Stimulated activated memory B cell treated with anti-CD40 and anti-IgM and Interleukin-4, amounts not matched to agents 10 μg/mL and 1 μg/mL and 100 μg/mL, for 72 hours (primary cell): ENCODE results near the gene IFNAR2.

Source experiments
- ATAC-seq: fragments of 150-1000 bp; cut with Tn5 transposase; 2 replicates; pipeline ENCODE4 v1.10.0; 2021
- H3K27ac Mint-ChIP-seq: one replicate; pipeline ENCODE4 v1.8.0; 2022; ENCODE audit warnings: mild to moderate bottlenecking, mixed read lengths
- H3K27me3 Mint-ChIP-seq: one replicate; pipeline ENCODE4 v1.8.0; 2022; ENCODE audit warnings: mixed read lengths
- H3K36me3 Mint-ChIP-seq: one replicate; pipeline ENCODE4 v1.8.0; 2022; ENCODE audit warnings: mixed read lengths
- H3K4me1 Mint-ChIP-seq: one replicate; pipeline ENCODE4 v1.8.0; 2022; ENCODE audit warnings: mixed read lengths
- H3K4me3 Mint-ChIP-seq: one replicate; pipeline ENCODE4 v1.8.0; 2022; ENCODE audit warnings: mild to moderate bottlenecking, moderate library complexity, mixed read lengths
- H3K9me3 Mint-ChIP-seq: one replicate; pipeline ENCODE4 v1.8.0; 2022; ENCODE audit warnings: mixed read lengths

The IFNAR2 gene

DNA sequence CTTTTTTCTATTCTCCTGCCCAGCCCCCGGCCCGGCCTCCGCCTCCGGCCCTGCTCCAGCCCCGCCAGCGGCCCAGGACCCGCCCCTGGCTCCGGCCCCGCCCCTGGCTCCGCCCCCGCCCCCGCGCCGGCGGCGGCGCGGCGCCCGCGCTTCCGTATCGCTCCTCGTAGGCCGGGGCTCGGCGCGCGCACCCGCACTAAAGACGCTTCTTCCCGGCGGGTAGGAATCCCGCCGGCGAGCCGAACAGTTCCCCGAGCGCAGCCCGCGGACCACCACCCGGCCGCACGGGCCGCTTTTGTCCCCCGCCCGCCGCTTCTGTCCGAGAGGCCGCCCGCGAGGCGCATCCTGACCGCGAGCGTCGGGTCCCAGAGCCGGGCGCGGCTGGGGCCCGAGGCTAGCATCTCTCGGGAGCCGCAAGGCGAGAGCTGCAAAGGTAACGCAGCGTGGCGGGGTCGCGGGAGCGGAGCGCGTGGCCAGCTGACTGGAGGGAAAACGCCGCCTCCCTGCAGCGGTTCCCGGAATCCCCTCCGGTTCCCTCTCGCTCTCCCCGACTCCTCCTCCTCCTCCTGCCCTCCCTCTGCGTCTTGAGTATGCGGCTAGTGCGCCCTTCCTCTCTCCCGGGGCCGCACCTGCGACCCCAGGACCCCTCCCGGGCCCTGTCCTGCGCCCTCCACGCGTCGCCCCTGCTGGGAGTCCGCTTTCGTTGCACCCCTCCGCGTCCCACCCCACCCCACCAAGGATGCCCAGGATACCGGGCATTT lies at the start of gene IFNAR2:
IFNAR2 (plus strand) TSS at position 155 of the 761 bp plus-strand sequence. CDS start 11,985 bp downstream, outside the sequence.
- no peaks in the 10 kb centered on the region for H3K9me3 Mint-ChIP-seq
- ATAC-seq = peak; percentile 95
- H3K36me3 Mint-ChIP-seq = peaks cover 26% of the 10 kb centered on the region
- peaks cover 45% of the 10 kb centered on the region for H3K4me1 Mint-ChIP-seq
- peak within 1 kb of the TSS; percentile 83 for H3K27ac Mint-ChIP-seq
- H3K27me3 Mint-ChIP-seq = no peaks in the 10 kb centered on the region
- H3K4me3 Mint-ChIP-seq = peak within 1 kb of the TSS; percentile 82

DNA sequence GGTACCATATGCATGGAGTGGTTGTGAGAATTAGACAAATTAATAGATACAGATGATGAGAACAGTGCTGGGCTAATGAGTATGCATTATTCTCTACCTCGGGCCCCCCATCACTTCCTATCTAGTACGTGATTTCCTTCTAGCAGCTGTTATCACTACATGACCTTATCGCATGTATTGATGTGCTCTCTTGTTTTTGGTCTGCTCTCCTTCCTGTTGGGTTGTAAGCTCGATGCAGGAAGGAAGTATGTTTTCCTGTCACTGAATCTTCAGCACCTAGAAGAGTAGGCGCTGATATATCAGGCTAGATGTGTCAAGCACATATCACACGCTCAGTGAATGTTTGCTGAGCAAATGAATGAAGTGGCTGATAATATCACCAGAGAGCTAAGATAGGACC lies 43.9 kb upstream of the IFNAR2 start:
- ATAC-seq = no peak
- Mint-ChIP-seq H3K4me1 (peaks cover 16% of the 10 kb centered on the region), H3K4me3 (no peak overlapping the region), H3K36me3 (no peaks in the 10 kb centered on the region), H3K27me3 (peaks cover 19% of the 10 kb centered on the region), H3K9me3 (peaks cover 3% of the 10 kb centered on the region), H3K27ac (no peak overlapping the region)

DNA sequence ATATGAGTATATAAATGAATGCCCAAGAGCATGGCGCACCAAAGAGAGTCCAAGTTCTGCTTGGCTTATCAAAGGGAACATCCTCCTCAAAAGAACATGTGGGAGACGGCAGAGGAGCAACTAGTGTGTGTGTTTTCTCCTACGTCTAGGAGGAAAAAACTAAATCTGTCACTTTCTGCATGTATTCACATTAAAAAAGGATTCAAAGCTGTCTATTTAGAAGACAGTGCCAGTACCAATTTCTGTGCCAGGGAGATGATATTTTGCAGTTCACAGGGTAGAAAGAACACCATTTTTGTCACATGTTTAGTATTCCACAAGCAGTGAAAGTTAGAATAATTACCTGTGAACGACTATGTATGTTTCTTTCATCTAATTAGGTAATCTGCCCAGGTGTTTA lies 42.5 kb upstream of the IFNAR2 start:
- H3K9me3 Mint-ChIP-seq = peaks cover 10% of the 10 kb centered on the region
- peaks cover 16% of the 10 kb centered on the region for H3K4me1 Mint-ChIP-seq
- no peak overlapping the region for H3K4me3 Mint-ChIP-seq
- ATAC-seq = no peak
- H3K36me3 Mint-ChIP-seq = no peaks in the 10 kb centered on the region
- no peak overlapping the region for H3K27ac Mint-ChIP-seq
- H3K27me3 Mint-ChIP-seq = peaks cover 24% of the 10 kb centered on the region

DNA sequence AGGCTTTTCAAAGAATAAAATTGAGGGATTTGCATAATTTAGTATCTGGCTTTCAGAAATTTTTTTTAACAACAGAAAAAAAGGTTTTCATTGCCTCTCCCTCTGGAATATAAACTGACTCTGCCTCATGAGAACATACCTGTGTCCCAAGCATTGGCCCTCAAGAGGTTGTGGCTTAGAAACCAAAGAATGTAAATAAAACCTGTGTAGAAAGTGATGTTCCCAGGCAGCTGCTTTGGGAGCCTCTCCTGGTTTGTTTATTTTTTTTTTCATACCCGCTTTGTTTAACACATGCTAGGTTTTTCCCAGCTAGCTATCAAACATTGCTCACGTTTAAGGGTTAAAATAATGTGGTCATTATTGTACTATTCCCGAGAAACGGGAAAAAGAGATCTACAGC lies 40.5 kb upstream of the IFNAR2 start:
- H3K4me1 Mint-ChIP-seq = peaks cover 16% of the 10 kb centered on the region
- H3K4me3 Mint-ChIP-seq = no peak overlapping the region
- H3K9me3 Mint-ChIP-seq = peaks cover 10% of the 10 kb centered on the region
- ATAC-seq = no peak
- H3K27me3 Mint-ChIP-seq = peaks cover 8% of the 10 kb centered on the region
- H3K36me3 Mint-ChIP-seq = no peaks in the 10 kb centered on the region
- no peak overlapping the region for H3K27ac Mint-ChIP-seq

DNA sequence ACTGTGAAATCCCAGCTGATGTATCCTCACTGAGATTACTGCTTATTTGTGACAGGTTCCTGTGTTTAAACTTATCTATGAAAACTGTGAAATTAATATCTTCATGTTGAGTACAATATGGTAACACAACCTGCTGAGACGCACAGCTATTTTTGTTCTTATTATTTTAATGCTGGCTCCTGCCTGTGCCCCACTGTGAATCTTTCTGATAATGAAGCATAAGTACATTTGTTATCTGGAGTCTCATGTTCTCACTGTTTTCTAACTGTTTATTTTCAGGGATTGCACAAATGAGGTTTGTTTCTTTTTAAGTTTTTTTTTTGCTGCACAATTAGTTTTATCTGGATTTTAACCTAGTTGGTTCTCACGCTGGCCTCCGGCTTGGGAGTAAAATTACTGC lies 39.9 kb upstream of the IFNAR2 start:
- H3K27me3 Mint-ChIP-seq = peaks cover 6% of the 10 kb centered on the region
- peaks cover 10% of the 10 kb centered on the region for H3K9me3 Mint-ChIP-seq
- H3K4me3 Mint-ChIP-seq = no peak overlapping the region
- peaks cover 14% of the 10 kb centered on the region for H3K4me1 Mint-ChIP-seq
- no peaks in the 10 kb centered on the region for H3K36me3 Mint-ChIP-seq
- H3K27ac Mint-ChIP-seq = no peak overlapping the region
- ATAC-seq = no peak

DNA sequence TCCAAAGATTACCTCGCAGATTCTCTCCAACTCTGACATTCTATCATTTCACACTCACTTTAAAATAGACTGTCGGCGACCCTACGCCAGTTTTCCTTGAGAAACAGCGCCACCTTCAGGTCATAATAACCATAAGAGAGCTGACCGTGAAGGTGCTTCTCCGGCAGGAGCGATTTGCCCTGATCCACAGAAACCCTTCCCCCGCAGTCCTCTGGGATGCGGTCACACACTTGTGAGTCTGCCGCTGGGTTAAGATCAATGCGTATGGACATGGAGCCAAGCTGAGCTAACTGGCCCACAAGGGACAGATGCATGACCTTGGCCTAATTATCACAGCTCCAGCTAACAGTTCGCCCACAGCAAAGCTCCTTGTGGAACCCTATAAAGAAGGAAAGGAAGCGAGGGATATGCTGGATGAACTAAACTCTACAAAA lies 32.8 kb upstream of the IFNAR2 start:
- Mint-ChIP-seq H3K27ac (no peak overlapping the region), H3K9me3 (no peaks in the 10 kb centered on the region), H3K4me3 (no peak overlapping the region), H3K27me3 (no peaks in the 10 kb centered on the region), H3K36me3 (no peaks in the 10 kb centered on the region), H3K4me1 (peaks cover 23% of the 10 kb centered on the region)
- no peak for ATAC-seq

DNA sequence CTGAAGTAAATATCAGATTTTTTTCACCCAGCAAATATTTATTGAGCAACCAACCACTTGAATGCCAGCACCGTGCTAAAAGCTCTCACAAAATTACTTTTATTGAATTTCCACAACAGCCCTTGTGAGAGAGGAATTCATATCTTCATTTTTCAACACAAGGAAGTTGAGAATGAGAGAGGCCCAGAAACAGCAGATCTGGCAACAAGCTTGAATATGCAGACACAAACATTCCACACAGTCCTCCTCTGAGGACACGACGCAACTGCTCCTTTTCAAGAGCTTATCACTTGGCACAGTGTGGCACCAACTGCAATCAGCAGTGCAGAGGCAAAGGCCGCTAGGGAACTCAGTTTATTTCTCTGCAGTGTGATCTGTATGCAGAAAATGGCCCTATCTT lies 32.2 kb upstream of the IFNAR2 start:
- H3K4me3 Mint-ChIP-seq = no peak overlapping the region
- ATAC-seq = no peak
- H3K27me3 Mint-ChIP-seq = no peaks in the 10 kb centered on the region

DNA sequence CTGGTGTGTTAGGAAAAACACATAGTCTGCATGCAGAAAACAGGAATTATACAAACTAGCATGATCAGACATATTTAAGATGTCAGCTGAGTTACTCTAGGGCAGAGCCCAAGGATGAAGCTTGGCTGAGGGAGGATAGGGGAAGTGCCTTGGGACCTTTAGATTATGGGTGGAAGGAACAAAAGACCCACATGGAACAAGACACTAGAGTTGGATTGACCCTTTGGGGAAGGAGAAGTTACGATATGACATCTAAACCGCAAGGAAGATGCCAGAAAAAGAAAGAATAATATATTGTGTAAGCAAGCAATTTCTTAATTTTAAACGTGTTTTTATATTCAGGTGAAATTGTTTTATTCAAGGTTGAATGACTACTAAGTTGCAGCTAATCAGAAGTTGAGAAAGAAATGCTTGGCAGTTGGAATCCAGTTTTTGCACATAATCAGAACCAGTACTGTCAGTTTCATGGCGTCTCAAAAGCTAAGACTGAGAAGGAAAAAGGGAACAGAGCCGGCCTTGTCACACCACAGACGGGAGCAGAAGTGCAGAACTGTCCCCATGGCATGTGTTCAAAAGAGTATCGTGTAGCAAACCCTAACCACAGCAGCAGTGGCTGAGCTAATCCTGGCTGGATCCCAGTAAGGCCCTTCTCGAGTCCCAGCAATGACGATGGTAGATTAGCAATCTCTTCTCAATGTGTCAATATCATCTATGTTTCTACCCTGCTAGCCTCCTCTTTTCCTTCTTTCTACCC lies 31.2 kb upstream of the IFNAR2 start:
- no peak overlapping the region for H3K4me3 Mint-ChIP-seq
- no peaks in the 10 kb centered on the region for H3K27me3 Mint-ChIP-seq
- H3K4me1 Mint-ChIP-seq = peaks cover 23% of the 10 kb centered on the region
- no peaks in the 10 kb centered on the region for H3K36me3 Mint-ChIP-seq
- no peak overlapping the region for H3K27ac Mint-ChIP-seq
- H3K9me3 Mint-ChIP-seq = no peaks in the 10 kb centered on the region
- no peak for ATAC-seq

More for the DNA sequence above, 32.2 kb upstream of the IFNAR2 start:
- Mint-ChIP-seq H3K9me3 (no peaks in the 10 kb centered on the region), H3K27ac (no peak overlapping the region), H3K4me1 (peaks cover 23% of the 10 kb centered on the region), H3K36me3 (no peaks in the 10 kb centered on the region)

DNA sequence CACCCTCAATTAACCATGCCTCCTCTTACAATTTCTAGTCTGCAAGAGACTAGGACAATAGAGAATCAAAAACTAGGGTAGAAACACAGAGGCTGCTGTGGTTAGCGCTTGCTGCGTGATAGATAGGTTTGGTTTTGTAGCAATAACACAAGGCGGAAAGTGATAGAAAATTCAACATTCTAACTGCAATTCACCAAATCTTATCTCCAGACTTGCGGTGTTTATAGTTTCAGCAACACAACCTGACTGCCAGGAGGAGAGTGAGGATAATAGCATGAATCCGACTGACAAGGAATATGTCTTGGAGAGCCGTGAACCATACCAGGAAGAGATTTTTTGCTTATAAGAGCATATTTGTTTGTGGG lies 30.7 kb upstream of the IFNAR2 start:
- no peaks in the 10 kb centered on the region for H3K36me3 Mint-ChIP-seq
- peaks cover 23% of the 10 kb centered on the region for H3K4me1 Mint-ChIP-seq
- no peak overlapping the region for H3K27ac Mint-ChIP-seq
- H3K4me3 Mint-ChIP-seq = no peak overlapping the region
- H3K27me3 Mint-ChIP-seq = no peaks in the 10 kb centered on the region
- ATAC-seq = no peak
- H3K9me3 Mint-ChIP-seq = no peaks in the 10 kb centered on the region

DNA sequence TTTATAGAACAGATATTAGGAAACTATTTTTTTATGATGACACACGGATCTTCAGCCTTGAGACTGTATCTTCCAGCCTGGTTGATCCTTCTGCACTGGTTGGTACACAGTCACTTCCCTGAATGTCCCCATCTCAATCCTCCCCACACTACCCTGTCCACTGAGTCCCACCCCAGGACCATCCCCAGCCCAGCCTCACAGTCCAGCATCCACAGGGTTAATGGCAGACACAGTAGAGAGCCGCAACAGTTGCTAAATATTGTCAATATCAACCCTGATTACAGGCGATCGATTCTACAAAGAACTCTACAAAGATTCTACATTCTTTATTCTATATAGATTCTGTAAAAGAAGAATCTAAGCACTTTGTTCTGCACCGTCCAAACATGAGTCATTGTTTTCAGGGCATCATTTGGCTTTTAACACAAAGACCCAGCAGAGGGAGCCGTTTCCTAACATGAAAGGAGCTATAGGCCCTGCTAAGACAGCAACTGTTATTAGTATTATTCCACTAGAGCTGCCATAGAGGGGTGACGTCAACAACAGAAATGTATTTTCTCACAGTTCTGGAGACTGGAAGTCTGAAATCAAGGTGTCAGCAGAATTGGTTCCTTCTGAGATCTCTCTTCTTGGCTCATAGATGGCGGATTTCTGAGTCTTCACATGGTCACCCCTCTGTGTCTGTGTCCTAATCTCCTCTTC lies 30.1 kb upstream of the IFNAR2 start:
- H3K27me3 Mint-ChIP-seq = no peaks in the 10 kb centered on the region
- no peaks in the 10 kb centered on the region for H3K9me3 Mint-ChIP-seq
- no peaks in the 10 kb centered on the region for H3K36me3 Mint-ChIP-seq
- H3K4me3 Mint-ChIP-seq = no peak overlapping the region
- peaks cover 24% of the 10 kb centered on the region for H3K4me1 Mint-ChIP-seq
- H3K27ac Mint-ChIP-seq = no peak overlapping the region
- peak; percentile 93 for ATAC-seq

DNA sequence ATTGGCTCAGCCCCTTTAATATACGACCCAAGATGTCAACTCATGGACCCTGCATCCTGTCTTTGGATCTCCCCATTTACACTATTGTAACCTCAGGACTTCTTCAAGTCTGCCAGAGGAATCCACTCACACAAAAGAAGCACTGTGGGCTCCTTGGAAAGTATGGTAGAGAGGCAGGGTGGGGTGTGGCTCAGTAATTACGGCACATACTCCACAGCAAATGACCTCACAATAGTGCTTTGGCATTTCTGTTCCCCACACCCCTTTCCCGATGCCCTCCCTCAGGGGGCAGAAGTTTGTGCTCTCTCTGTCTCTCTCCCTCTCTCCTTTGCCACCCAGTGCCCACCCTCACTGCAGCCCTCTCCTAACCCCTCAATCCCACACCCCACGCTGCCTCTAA lies 27.8 kb upstream of the IFNAR2 start:
- Mint-ChIP-seq H3K4me3 (no peak overlapping the region), H3K27me3 (no peaks in the 10 kb centered on the region), H3K9me3 (no peaks in the 10 kb centered on the region), H3K36me3 (no peaks in the 10 kb centered on the region), H3K27ac (no peak overlapping the region), H3K4me1 (peaks cover 39% of the 10 kb centered on the region)
- no peak for ATAC-seq

DNA sequence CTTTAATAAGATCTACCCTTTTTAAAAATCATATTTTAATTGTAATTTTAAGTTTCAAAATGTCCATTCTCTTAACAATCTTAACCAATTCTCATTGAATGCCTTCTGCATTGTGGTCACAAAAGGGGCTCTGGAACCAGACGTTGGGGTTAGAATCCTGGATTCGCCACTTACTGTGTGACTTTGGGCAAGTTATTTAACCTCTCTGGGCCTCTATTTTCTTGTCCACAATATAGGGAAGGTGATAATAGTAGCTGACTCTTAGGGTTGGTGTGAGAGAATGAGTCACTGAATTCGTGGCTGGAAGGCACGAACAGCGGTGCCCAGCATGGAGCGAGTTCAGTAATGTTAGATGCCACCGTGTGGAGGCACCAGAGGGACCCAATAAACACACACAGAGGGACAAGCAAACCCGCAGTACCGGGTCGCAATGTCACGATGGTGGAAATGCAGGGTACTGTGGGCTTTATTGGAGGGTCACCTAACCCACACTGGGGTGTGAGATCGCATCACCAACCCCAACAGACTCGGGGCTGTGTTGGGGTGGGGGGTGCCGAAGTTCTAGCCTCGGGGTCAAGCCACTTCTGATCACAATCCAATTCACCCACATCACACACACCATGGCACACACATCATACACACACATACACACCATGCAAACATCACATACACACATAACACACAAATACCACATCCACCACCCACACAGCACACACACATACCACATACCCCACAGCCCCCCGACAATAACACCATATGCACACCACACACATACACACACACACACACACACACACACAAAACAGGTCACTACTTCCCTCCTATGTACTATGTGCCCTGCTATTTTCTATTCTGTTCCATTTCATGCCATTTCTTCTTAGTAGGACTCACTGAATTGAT lies 27.0 kb upstream of the IFNAR2 start:
- Mint-ChIP-seq H3K36me3 (no peaks in the 10 kb centered on the region), H3K27me3 (no peaks in the 10 kb centered on the region), H3K27ac (peak overlapping the region; percentile 15), H3K9me3 (no peaks in the 10 kb centered on the region), H3K4me3 (no peak overlapping the region), H3K4me1 (peaks cover 44% of the 10 kb centered on the region)
- no peak for ATAC-seq

DNA sequence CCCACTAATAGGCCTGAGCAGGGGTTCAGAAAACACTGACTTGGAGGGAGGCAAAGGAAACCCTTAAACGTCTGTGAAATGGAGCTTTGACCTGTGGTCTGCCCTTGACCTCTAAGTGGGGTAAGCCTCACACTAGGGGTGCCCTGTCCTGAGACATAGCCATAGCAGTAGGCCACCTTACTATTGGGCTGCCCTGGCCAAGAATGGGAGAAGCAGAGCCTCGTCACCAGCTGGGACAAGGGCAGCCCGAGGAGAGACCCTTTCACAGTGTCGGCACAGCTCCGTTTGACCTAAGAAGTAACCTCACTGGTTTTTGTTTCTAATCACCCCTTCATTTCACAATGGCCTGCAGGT lies 26.4 kb upstream of the IFNAR2 start:
- peak overlapping the region; percentile 15 for H3K27ac Mint-ChIP-seq
- no peak overlapping the region for H3K4me3 Mint-ChIP-seq
- peaks cover 2% of the 10 kb centered on the region for H3K9me3 Mint-ChIP-seq
- ATAC-seq = no peak
- H3K4me1 Mint-ChIP-seq = peaks cover 50% of the 10 kb centered on the region
- peaks cover 5% of the 10 kb centered on the region for H3K36me3 Mint-ChIP-seq
- no peaks in the 10 kb centered on the region for H3K27me3 Mint-ChIP-seq

DNA sequence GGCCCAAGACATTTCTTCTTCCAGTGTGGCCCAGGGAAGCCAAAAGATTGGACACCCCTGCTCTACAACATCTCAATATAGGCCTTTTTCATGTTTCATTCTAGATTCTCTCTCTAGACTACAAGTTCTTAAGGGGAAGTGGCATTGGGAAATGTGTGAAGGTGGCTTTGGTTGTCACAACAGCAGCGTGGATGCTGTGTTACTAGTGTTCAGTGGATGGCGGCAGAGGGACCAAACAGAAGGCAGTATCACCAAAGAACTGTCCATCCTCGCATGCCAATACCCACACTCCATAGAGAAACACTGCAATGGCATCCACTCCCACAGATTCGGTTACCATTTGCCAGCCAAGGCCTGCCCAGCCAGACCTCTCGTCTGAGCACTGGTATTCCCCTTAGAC lies 24.3 kb upstream of the IFNAR2 start:
- Mint-ChIP-seq H3K36me3 (peaks cover 7% of the 10 kb centered on the region), H3K4me3 (peak overlapping the region; percentile 12), H3K27ac (peak overlapping the region; percentile 92), H3K27me3 (no peaks in the 10 kb centered on the region), H3K9me3 (peaks cover 4% of the 10 kb centered on the region), H3K4me1 (peaks cover 41% of the 10 kb centered on the region)
- peak; percentile 11 for ATAC-seq
